Activated naive CD8-positive, alpha-beta T cell treated with anti-CD3 and anti-CD28 coated beads, Interleukin-2, amount 50 U/mL, for 24 hours (primary cell): ENCODE results near the gene SELPLG.

Experiments used
- ATAC-seq: fragments of 150-1000 bp; cut with Tn5 transposase; one replicate; pipeline ENCODE4 v1.10.0; 2021
- DNase-seq: peaks from one replicate; pipeline ENCODE4 v3.0.0; 2021
- H3K27ac Mint-ChIP-seq: one replicate; pipeline ENCODE4 v1.8.0; 2021; ENCODE audit warnings: mild to moderate bottlenecking, mixed read lengths
- H3K27me3 Mint-ChIP-seq: one replicate; pipeline ENCODE4 v1.8.0; 2021; ENCODE audit warnings: mixed read lengths
- H3K36me3 Mint-ChIP-seq: one replicate; pipeline ENCODE4 v1.8.0; 2021; ENCODE audit warnings: low read depth, mixed read lengths
- H3K4me1 Mint-ChIP-seq: one replicate; pipeline ENCODE4 v1.8.0; 2021; ENCODE audit warnings: mixed read lengths
- H3K4me3 Mint-ChIP-seq: one replicate; pipeline ENCODE4 v1.8.0; 2021; ENCODE audit warnings: mild to moderate bottlenecking, moderate library complexity, mixed read lengths
- H3K9me3 Mint-ChIP-seq: one replicate; pipeline ENCODE4 v1.8.0; 2021; ENCODE audit warnings: mixed read lengths

SELPLG gene

GRCh38 chr12:108602976-108603704 is 30.6 kb downstream of the SELPLG start:
- peaks cover 4% of the 10 kb centered on the region for H3K9me3 Mint-ChIP-seq
- H3K4me1 Mint-ChIP-seq = peaks cover 3% of the 10 kb centered on the region
- peaks cover 2% of the 10 kb centered on the region for H3K36me3 Mint-ChIP-seq
- ATAC-seq (no peak), DNase-seq (no peak)
- H3K27ac Mint-ChIP-seq = no peak overlapping the region
- H3K4me3 Mint-ChIP-seq = no peak overlapping the region
- peaks cover 6% of the 10 kb centered on the region for H3K27me3 Mint-ChIP-seq

DNA sequence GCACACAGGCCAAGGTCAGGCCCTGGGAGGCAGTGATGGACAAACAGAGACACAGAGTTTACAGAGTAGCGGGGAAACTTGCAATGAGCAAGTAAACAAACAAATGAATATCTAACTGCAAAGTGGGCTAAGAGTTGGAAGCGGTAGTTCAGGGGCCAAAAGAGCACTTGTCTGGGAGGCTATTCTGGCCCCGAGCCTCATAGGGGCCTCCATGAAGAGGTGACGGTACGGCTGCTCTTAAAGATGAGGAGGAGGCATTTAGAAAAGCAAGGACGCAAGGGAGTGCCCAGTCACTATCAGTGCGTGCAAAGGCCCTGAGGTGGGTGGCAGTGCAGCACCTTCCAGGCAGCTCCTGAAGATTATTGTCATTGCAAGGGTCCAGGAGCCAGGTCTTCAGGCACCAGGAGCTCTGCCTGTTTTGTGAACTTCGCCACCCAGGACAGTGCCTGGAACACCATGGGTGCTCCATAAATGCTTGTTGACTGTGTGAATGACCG is 31.4 kb downstream of the SELPLG start:
- DNase-seq (no peak), ATAC-seq (no peak)
- no peak overlapping the region for H3K4me3 Mint-ChIP-seq
- H3K27ac Mint-ChIP-seq = no peak overlapping the region
- H3K4me1 Mint-ChIP-seq = peaks cover 3% of the 10 kb centered on the region
- H3K27me3 Mint-ChIP-seq = peaks cover 3% of the 10 kb centered on the region
- H3K36me3 Mint-ChIP-seq = peaks cover 2% of the 10 kb centered on the region
- peaks cover 4% of the 10 kb centered on the region for H3K9me3 Mint-ChIP-seq

- DNase-seq = no peak
- Mint-ChIP-seq H3K4me3 (no peak overlapping the region), H3K27ac (no peak overlapping the region), H3K9me3 (peaks cover 4% of the 10 kb centered on the region), H3K36me3 (no peaks in the 10 kb centered on the region), H3K27me3 (peaks cover 3% of the 10 kb centered on the region), H3K4me1 (peaks cover 3% of the 10 kb centered on the region)
- no peak for ATAC-seq
These were observed 33.0 kb downstream of the SELPLG start for GRCh38 chr12:108600702-108601007.

- H3K4me1 Mint-ChIP-seq = no peaks in the 10 kb centered on the region
- no peaks in the 10 kb centered on the region for H3K36me3 Mint-ChIP-seq
- H3K4me3 Mint-ChIP-seq = no peak overlapping the region
- H3K27me3 Mint-ChIP-seq = no peaks in the 10 kb centered on the region
- H3K27ac Mint-ChIP-seq = no peak overlapping the region
- DNase-seq (no peak), ATAC-seq (no peak)
- no peaks in the 10 kb centered on the region for H3K9me3 Mint-ChIP-seq
These were observed 33.6 kb downstream of the SELPLG start for GRCh38 chr12:108599948-108600701.

DNA sequence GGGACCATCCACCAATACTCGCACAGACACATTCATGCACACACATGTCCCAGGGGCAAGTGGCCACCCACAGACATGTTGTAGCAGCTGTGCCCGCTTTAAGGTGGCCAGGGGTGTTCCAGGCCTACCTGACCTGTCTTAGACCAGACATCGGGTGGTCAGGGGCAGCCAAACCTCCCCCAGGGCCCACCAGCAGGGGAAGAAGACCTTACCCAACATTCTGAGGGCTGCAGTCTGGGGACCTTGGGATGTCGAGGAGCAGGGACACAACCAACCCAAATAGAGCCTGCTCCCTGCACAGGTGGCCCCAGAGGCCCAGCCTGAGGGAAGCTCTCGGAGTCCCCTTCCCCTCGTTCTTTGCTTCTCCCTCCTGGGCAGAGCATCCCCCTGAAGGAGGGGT is 34.2 kb downstream of the SELPLG start:
- H3K27me3 Mint-ChIP-seq = no peaks in the 10 kb centered on the region
- no peak overlapping the region for H3K4me3 Mint-ChIP-seq

DNA sequence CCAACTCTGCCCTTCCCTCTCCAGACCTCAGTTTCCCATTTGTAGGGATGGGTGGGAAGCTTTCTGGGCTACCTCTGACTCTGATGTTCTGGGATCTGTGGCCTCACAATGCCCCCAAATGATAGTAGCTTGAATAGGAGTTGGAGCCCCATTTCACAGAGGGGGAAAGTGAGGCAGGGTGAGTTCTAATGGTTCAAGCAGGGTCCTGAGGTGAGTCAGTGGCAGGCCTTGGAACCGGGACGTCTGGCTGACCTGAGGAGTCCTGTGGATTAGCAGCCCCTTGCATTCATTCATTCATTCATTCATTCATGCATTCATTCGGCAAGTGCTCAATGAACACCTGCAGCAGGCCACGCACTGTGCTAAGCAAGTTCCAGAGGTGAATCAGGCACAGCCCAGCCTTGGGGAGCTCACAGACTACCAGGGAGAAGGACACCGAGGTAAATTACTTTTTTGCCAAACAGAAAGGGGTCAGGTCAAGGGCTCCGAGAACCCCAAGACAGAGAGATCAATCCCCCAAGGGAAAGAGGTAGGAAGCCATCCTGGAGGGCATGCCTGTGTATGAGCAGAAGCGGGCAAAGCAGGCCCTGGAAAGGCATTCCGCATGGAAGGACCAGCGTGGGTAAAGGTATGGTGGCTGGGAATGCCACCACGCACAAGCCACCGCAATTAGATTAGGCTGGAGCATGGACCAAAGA is 35.0 kb downstream of the SELPLG start:
- no peaks in the 10 kb centered on the region for H3K36me3 Mint-ChIP-seq
- ATAC-seq (no peak), DNase-seq (no peak)
- H3K27me3 Mint-ChIP-seq = no peaks in the 10 kb centered on the region
- no peak overlapping the region for H3K4me3 Mint-ChIP-seq
- H3K9me3 Mint-ChIP-seq = no peaks in the 10 kb centered on the region
- H3K27ac Mint-ChIP-seq = no peak overlapping the region
- H3K4me1 Mint-ChIP-seq = no peaks in the 10 kb centered on the region

More for the DNA sequence above, 34.2 kb downstream of the SELPLG start:
- no peaks in the 10 kb centered on the region for H3K4me1 Mint-ChIP-seq
- ATAC-seq = no peak
- no peak overlapping the region for H3K27ac Mint-ChIP-seq
- H3K36me3 Mint-ChIP-seq = no peaks in the 10 kb centered on the region
- no peak for DNase-seq
- H3K9me3 Mint-ChIP-seq = no peaks in the 10 kb centered on the region

DNA sequence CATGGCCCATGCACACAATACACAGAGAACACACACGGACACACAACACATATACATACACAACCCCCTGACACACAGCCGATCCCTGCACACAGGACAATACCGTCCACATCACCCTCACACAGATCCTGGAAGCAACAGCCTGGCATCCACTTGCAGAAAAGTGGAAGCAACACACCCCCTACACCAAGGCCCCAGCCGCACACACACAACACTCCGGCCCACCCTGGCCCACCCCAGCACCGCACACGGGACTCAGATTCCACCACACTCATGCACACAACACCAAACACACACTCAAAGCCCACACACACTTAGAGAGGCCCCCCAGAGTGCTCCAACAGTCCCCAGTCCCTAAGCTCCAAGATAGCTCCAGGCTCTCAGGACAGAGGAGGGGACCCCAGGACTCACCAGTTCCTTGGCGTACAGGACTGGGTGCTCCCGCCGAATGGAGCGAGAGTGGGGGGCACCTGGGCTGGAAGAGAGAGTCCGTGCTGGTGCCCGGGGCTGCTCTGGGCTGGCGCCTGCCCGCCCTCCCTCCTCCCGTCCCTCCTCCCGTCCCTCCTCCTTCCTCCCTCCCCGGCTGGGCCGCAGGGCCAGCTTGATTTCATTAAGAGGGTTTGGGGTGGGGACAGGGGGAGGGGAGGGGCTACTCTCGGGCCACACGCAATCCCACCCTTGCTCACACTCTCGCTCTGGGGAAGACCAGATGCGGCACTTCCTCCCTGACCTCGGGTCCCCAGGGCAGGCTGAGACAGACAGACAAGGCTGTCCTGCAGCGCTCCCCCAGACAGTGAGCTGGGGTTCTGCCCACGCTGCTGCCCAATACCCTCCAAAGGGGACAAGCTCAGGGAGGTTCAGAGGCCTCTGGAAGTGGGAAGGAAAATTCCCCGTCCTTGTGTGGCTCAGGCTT is 35.9 kb downstream of the SELPLG start, which contains the start of gene TMEM119:
TSS of gene TMEM119 (minus strand) at position 526 of the 913 bp plus-strand sequence. CDS start 5,701 bp downstream, outside the sequence.
- Mint-ChIP-seq H3K4me1 (no peaks in the 10 kb centered on the region), H3K9me3 (no peaks in the 10 kb centered on the region), H3K27ac (no peak within 1 kb of the TSS), H3K27me3 (no peaks in the 10 kb centered on the region), H3K4me3 (no peak within 1 kb of the TSS), H3K36me3 (no peaks in the 10 kb centered on the region)
- DNase-seq = no peak
- ATAC-seq = no peak

DNA sequence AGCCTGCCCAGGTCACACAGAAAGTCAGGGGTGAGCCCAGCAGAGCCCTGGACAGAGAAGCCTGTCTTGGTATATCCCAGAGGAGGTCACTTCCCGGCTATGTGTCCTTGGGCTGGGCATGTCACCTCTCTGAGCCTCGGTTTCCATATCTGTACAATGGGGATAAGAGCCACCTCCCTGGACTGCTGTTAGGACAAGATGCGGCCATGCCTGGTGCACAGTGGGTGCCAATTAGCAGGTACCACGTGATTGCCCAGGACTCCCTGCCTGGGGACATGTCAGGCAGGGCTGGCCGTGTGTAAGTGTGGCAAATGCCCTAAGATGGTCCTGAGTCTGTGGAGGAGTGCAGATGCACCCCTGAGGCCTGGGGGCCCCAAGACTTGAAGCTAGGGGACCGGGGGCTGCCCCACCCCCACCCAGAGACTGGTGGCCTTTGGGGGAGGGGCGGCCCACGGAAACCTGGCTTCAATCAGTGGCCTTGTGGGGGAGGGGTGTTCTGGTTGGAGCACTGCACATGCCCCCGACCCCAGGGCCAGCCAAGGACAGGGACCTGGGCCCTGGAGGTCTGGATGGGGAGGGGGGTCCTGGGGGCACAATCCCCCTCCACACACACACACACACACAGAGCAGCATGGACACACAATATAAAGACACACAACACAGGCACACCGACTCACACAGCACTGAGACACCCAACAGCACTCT is 36.7 kb downstream of the SELPLG start:
- no peak for ATAC-seq
- H3K9me3 Mint-ChIP-seq = no peaks in the 10 kb centered on the region
- H3K4me3 Mint-ChIP-seq = no peak overlapping the region

GRCh38 chr12:108595711-108596647 is 37.7 kb downstream of the SELPLG start:
- ATAC-seq = no peak
- no peak overlapping the region for H3K27ac Mint-ChIP-seq

More for the DNA sequence above, 36.7 kb downstream of the SELPLG start:
- Mint-ChIP-seq H3K4me1 (no peaks in the 10 kb centered on the region), H3K27ac (no peak overlapping the region), H3K36me3 (no peaks in the 10 kb centered on the region), H3K27me3 (no peaks in the 10 kb centered on the region)
- no peak for DNase-seq

DNA sequence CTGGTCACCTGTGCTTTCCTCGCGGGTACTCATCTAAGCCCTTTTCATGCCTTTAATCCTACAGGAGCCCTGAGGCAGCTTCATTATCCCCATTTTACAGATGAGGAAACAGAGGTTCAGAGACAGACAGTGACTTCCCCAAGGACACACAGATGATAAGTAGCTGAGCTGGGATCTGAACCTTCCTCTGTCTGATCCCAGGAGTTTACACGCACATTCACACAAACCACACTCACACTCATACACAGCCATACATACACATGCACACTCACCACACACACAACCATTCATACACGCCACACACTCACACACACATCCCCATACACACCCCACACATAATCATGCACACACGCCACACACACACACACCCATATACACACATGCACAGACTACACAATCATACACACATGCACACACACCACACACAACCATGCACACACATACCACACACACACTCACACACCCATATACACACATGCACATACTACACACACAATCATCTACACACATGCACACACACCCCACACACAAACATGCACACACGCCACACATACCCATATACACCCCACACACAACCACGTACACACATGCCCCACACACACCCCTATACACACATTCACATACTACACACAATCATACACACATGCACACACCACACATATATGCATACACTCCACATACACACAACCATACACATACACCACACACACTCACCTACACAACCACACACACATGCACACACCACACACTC is 38.6 kb downstream of the SELPLG start:
- H3K4me1 Mint-ChIP-seq = no peaks in the 10 kb centered on the region
- no peak overlapping the region for H3K4me3 Mint-ChIP-seq
- H3K27me3 Mint-ChIP-seq = no peaks in the 10 kb centered on the region
- H3K36me3 Mint-ChIP-seq = no peaks in the 10 kb centered on the region
- no peaks in the 10 kb centered on the region for H3K9me3 Mint-ChIP-seq
- H3K27ac Mint-ChIP-seq = no peak overlapping the region
- DNase-seq = no peak
- no peak for ATAC-seq

More at GRCh38 chr12:108595711-108596647, 37.7 kb downstream of the SELPLG start:
- no peak for DNase-seq
- H3K4me1 Mint-ChIP-seq = no peaks in the 10 kb centered on the region
- no peaks in the 10 kb centered on the region for H3K27me3 Mint-ChIP-seq
- no peaks in the 10 kb centered on the region for H3K9me3 Mint-ChIP-seq
- H3K4me3 Mint-ChIP-seq = no peak overlapping the region
- H3K36me3 Mint-ChIP-seq = no peaks in the 10 kb centered on the region

- Mint-ChIP-seq H3K4me3 (no peak overlapping the region), H3K9me3 (no peaks in the 10 kb centered on the region), H3K27me3 (no peaks in the 10 kb centered on the region), H3K27ac (no peak overlapping the region), H3K36me3 (no peaks in the 10 kb centered on the region), H3K4me1 (no peaks in the 10 kb centered on the region)
- DNase-seq (no peak), ATAC-seq (no peak)
These were observed 39.3 kb downstream of the SELPLG start for GRCh38 chr12:108594323-108594903.
